Keratinocyte (primary cell): ENCODE data around the gene ANKFY1. TPM values are rescaled to one million over a fixed set of nuclear protein-coding genes. Genes with fewer than 3 reads are reported as not detected.

ENCODE experiments used
- DNase-seq: peaks from one replicate; pipeline ENCODE4 v3.0.0-alpha.2; 2011; ENCODE audit warnings: low read depth, missing footprints, low spot score
- FAIRE-seq: peaks from 2 replicates; lab custom pipeline; 2011; peaks lifted over from hg19 to GRCh38; lab: Jason Lieb, UNC
- H2AFZ ChIP-seq: 2 replicates; pipeline ENCODE4 v1.6.0; 2012; ENCODE audit warnings: low read length, control low read depth, inconsistent platforms; ENCODE audit not compliant: control insufficient read depth
- H3K27ac ChIP-seq: 2 replicates; pipeline ENCODE4 v1.5.1; 2011; ENCODE audit warnings: low read length; ENCODE audit not compliant: control insufficient read depth, insufficient read depth
- H3K27me3 ChIP-seq: 3 replicates; pipeline ENCODE4 v1.6.0; 2011; ENCODE audit warnings: low read length; ENCODE audit not compliant: control insufficient read depth, insufficient read depth; ENCODE audit errors: extremely low read depth
- H3K36me3 ChIP-seq, 2 experiments: 2 replicates in 1 of 2; 3 replicates in 1 of 2; pipeline ENCODE4 v1.5.1; 2011; ENCODE audit warnings: low read length in 2 of 2, mild to moderate bottlenecking in 1 of 2; ENCODE audit not compliant: control insufficient read depth in 2 of 2, insufficient read depth in 2 of 2; ENCODE audit errors: extremely low read depth in 1 of 2
- H3K4me1 ChIP-seq: 3 replicates; pipeline ENCODE4 v1.5.1; 2011; ENCODE audit warnings: low read length; ENCODE audit not compliant: control insufficient read depth, insufficient read depth; ENCODE audit errors: extremely low read depth
- H3K4me2 ChIP-seq: 3 replicates; pipeline ENCODE4 v1.6.0; 2011; ENCODE audit warnings: low read depth, low read length; ENCODE audit not compliant: control insufficient read depth, insufficient read depth; ENCODE audit errors: extremely low read depth
- H3K4me3 ChIP-seq, 3 experiments: fragments of 200-600 bp in 1 of 3; sonication (generic) in 1 of 3; 2 replicates in 2 of 3; 3 replicates in 1 of 3; pipeline ENCODE4 v1.5.1; 2011 to 2016; ENCODE audit warnings: low read length in 3 of 3, mild to moderate bottlenecking in 3 of 3, control low read depth in 2 of 3, inconsistent platforms in 1 of 3, low read depth in 1 of 3, mixed read lengths in 1 of 3, mixed run types in 1 of 3, moderate library complexity in 1 of 3; ENCODE audit not compliant: control insufficient read depth in 2 of 3, insufficient read depth in 2 of 3; ENCODE audit errors: extremely low read depth in 1 of 3
- H3K79me2 ChIP-seq: 2 replicates; pipeline ENCODE4 v1.6.0; 2012; ENCODE audit warnings: low read length; ENCODE audit not compliant: control insufficient read depth, insufficient read depth
- H3K9ac ChIP-seq: 3 replicates; pipeline ENCODE4 v1.6.0; 2011; ENCODE audit warnings: low read length; ENCODE audit not compliant: control insufficient read depth, insufficient read depth; ENCODE audit errors: extremely low read depth
- H3K9me1 ChIP-seq: 3 replicates; pipeline ENCODE4 v1.6.0; 2011; ENCODE audit warnings: low read length; ENCODE audit not compliant: control insufficient read depth, insufficient read depth; ENCODE audit errors: extremely low read depth
- H3K9me3 ChIP-seq: 2 replicates; pipeline ENCODE4 v1.5.1; 2012; ENCODE audit warnings: low read depth, low read length; ENCODE audit not compliant: control insufficient read depth
- H4K20me1 ChIP-seq: 3 replicates; pipeline ENCODE4 v1.6.0; 2011; ENCODE audit warnings: low read length; ENCODE audit not compliant: control insufficient read depth, insufficient read depth; ENCODE audit errors: extremely low read depth
- EZH2 ChIP-seq: IDR thresholded peaks from one replicate; pipeline ENCODE4 v1.6.1; 2012; ENCODE audit warnings: inconsistent platforms, mild to moderate bottlenecking, low read length, moderate library complexity
- dilution Hi-C: fragments of 300-500 bp; cut with MboI; formaldehyde crosslinking; loops from one replicate; pipeline ENCODE4 v1.7.0; 2020; ENCODE audit warnings: low sequenced_read_pairs; ENCODE audit not compliant: extremely low pct_ligation_motif_present
- polyA plus RNA-seq, 5 experiments: library from polyadenylated mRNA; depleted of rRNA in 3 of 5; stranded (reverse) in 3 of 5; stranded (forward) in 1 of 5; unstranded in 1 of 5; fragments of >200 nt; gene quantifications; 1 replicate in 1 of 5; 2 replicates in 3 of 5; 3 replicates in 1 of 5; pipeline versions ENCODE4 v1.2.1 to v1.2.3, GENCODE V29; 2011 to 2012; ENCODE audit warnings: missing spikeins in 2 of 5, low read depth in 1 of 5, low replicate concordance in 1 of 5
- TF ChIP-seq, protein P1 (sequence below), 3 experiments: IDR thresholded peaks in 1 of 3; conservative IDR thresholded peaks in 1 of 3; optimal IDR thresholded peaks in 1 of 3; 2 replicates in 2 of 3; 3 replicates in 1 of 3; pipeline versions ENCODE3 to v1.5.1; 2011; ENCODE audit warnings: low read length in 3 of 3, mild to moderate bottlenecking in 3 of 3, moderate library complexity in 2 of 3, control low read depth in 1 of 3, inconsistent platforms in 1 of 3; ENCODE audit not compliant: insufficient read depth in 2 of 3; ENCODE audit errors: extremely low read depth in 1 of 3

Gene ANKFY1
- polyA plus RNA-seq, 1 donor (not counting 4 experiments of a cell fraction or from before 2014, with no cell fraction given) = 27.0 TPM

DNA sequence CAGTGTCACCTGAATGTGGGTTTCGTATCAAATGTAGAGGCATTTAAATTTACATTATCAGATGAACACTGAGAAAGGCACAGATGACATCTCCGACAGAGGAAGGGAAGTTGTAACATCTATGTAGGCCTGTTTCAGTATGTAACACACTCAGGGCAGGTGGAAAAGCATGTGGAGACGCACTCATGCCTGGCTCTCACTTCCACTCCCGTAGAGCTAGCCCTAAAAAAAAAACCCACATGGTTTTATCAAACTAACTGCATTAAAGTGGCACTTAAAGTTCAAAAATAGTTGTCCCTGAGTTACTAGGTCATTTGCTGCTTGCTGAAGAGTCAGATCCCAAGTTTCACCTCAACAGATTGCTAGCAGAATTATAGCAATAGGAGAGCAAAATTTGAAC lies 6.1 kb upstream of the ANKFY1 start:
- Histone ChIP-seq H3K4me1 (peaks cover 3% of the 10 kb centered on the region), H3K27me3 (no peaks in the 10 kb centered on the region), H2AFZ (no peak overlapping the region), H3K27ac (no peak overlapping the region), H3K9me1 (no peaks in the 10 kb centered on the region), H3K4me2 (no peak overlapping the region), H3K4me3 (no peak overlapping the region), H3K9ac (no peak overlapping the region), H3K9me3 (no peaks in the 10 kb centered on the region), H4K20me1 (no peaks in the 10 kb centered on the region), H3K36me3 (peaks cover 9 to 21% of the 10 kb centered on the region in 2 experiments), H3K79me2 (peaks cover 8% of the 10 kb centered on the region)
- TF ChIP-seq EZH2 = no peak
- TF ChIP-seq, protein P1, sequence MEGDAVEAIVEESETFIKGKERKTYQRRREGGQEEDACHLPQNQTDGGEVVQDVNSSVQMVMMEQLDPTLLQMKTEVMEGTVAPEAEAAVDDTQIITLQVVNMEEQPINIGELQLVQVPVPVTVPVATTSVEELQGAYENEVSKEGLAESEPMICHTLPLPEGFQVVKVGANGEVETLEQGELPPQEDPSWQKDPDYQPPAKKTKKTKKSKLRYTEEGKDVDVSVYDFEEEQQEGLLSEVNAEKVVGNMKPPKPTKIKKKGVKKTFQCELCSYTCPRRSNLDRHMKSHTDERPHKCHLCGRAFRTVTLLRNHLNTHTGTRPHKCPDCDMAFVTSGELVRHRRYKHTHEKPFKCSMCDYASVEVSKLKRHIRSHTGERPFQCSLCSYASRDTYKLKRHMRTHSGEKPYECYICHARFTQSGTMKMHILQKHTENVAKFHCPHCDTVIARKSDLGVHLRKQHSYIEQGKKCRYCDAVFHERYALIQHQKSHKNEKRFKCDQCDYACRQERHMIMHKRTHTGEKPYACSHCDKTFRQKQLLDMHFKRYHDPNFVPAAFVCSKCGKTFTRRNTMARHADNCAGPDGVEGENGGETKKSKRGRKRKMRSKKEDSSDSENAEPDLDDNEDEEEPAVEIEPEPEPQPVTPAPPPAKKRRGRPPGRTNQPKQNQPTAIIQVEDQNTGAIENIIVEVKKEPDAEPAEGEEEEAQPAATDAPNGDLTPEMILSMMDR (optimal IDR thresholded peaks at IDR 0.05 in 1 of 3, IDR thresholded peaks at IDR 0.05 in 1 of 3, conservative IDR thresholded peaks at IDR 0.05 in 1 of 3; ENCODE audit: extremely low read depth in 1 of 3, insufficient read depth in 2 of 3, low read length in 3 of 3) = no peak
- dilution Hi-C loops = no loop called here
- FAIRE-seq (no peak), DNase-seq (no peak)

DNA sequence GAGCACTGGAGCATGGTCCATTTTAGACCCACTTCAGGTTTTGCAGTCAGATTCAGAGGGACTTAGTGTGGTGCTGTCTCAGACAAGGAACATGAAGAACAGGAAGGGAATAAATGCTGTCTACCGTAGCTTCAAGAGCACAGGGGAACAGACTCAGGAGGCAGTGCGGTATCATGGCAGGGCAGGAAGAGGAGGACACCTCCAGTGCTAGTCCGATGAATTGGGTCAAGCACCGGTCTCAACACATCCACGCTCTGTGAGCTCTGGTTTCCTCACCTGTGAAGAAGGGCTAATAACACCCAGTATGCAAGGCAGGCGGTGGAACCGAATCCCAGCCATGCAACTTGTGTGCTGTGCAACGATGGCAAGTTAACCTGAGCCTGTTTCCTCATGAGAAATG lies 3.6 kb upstream of the ANKFY1 start:
- dilution Hi-C loops = no loop called here
- TF ChIP-seq, protein P1 (optimal IDR thresholded peaks at IDR 0.05 in 1 of 3, IDR thresholded peaks at IDR 0.05 in 1 of 3, conservative IDR thresholded peaks at IDR 0.05 in 1 of 3; ENCODE audit: extremely low read depth in 1 of 3, insufficient read depth in 2 of 3, low read length in 3 of 3) = no peak
- TF ChIP-seq EZH2 = no peak
- no peak for FAIRE-seq
- no peak for DNase-seq
- H2AFZ ChIP-seq = no peak overlapping the region
- peaks cover 9 to 21% of the 10 kb centered on the region in 2 experiments for H3K36me3 ChIP-seq
- no peak overlapping the region for H3K4me3 ChIP-seq
- no peak overlapping the region for H3K4me2 ChIP-seq
- peaks cover 17% of the 10 kb centered on the region for H3K79me2 ChIP-seq
- H3K9me3 ChIP-seq = no peaks in the 10 kb centered on the region
- no peaks in the 10 kb centered on the region for H3K27me3 ChIP-seq
- H4K20me1 ChIP-seq = no peaks in the 10 kb centered on the region
- H3K9ac ChIP-seq = no peak overlapping the region
- peaks cover 16% of the 10 kb centered on the region for H3K4me1 ChIP-seq
- no peaks in the 10 kb centered on the region for H3K9me1 ChIP-seq
- no peak overlapping the region for H3K27ac ChIP-seq
